Mucosa of descending colon (tissue), 3 donors: ENCODE data around the gene ARHGAP10. TPM values are rescaled to one million over a fixed set of nuclear protein-coding genes. Genes with fewer than 3 reads are reported as not detected.

Experiments used
- ATAC-seq: fragments of 200-7000 bp; cut with Tn5 transposase; one replicate; pipeline ENCODE4 v1.9.1; 2020; ENCODE audit warnings: mild to moderate bottlenecking, moderate library complexity
- DNase-seq, 3 donors: peaks; one replicate each; pipeline ENCODE4 v3.0.0-alpha.2; 2020
- H3K36me3 ChIP-seq: fragments of 200-600 bp; one replicate; pipeline ENCODE4 v1.8.0; 2021; ENCODE audit warnings: low read depth, mild to moderate bottlenecking
- H3K4me1 ChIP-seq: fragments of 200-600 bp; one replicate; pipeline ENCODE4 v1.8.0; 2021; ENCODE audit warnings: low read depth, mild to moderate bottlenecking
- H3K4me3 ChIP-seq: fragments of 200-600 bp; one replicate; pipeline ENCODE4 v1.8.0; 2021; ENCODE audit warnings: mild to moderate bottlenecking
- H3K9me3 ChIP-seq: fragments of 200-600 bp; one replicate; pipeline ENCODE4 v1.8.0; 2021; ENCODE audit warnings: mild to moderate bottlenecking
- CTCF ChIP-seq: fragments of 200-600 bp; IDR thresholded peaks from one replicate; pipeline ENCODE4 v1.8.0; 2022; ENCODE audit warnings: antibody characterized with exemption, mild to moderate bottlenecking
- intact Hi-C, 2 donors: fragments of 100-400 bp; cut with DNase I in 1 of 2; cut with micrococcal nuclease in 1 of 2; formaldehyde crosslinking; loops; one replicate each; pipeline versions ENCODE4 v1.11.0 to v1.11.1; 2022; cut with DNase I, micrococcal nuclease
- microRNA-seq: library from miRNA; unstranded; fragments of <30 nt; microRNA quantifications from one replicate; pipeline ENCODE4, GENCODE V29; 2019
- total RNA-seq, 3 donors: library from RNA; stranded (reverse); fragmentation: NEBNext Ultra II Directional in 2 of 3; extraction: Animal tissue kit (Norgen Biotek cat#: 25700) in 2 of 3; gene quantifications; one replicate each; pipeline versions ENCODE4 v1.2.1 to v1.2.4, GENCODE V29; 2021 to 2023
- donor health status: DM: no; HTN: no; CAD: no; lungs with moderate emphysema.
- donor health status: DM: no; HTN: no; CAD: no.
- donor health status: DM: no; HTN: yes; CAD: no.

Gene ARHGAP10
- total RNA-seq, 3 donors from 2014 or later: 3.0 to 66.6 (median 8.1) TPM

DNA sequence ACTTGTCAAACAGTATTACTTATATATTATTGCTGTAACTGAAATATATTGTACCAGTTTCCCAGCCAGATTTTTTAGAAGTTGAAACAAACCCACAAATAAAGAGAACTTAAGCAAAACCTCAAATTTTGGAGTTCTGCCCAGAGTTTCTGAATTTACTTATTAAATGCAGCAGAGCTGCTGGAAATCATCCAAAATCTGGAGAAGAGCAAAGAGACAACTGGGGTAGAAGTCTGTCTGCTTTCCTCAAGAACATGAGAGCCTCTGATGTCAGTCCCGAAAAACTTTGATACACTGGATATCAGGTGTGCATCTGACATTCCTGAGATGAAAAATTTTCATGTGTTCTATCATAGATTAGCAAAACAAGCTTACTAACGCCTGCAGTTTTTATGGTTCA lies 384.4 kb downstream of the ARHGAP10 start:
- no peaks in the 10 kb centered on the region for H3K4me1 ChIP-seq
- intact Hi-C loops: no loop called here
- DNase-seq: no peak
- no peak overlapping the region for H3K4me3 ChIP-seq
- ATAC-seq: no peak
- no peak for TF ChIP-seq CTCF
- H3K9me3 ChIP-seq: no peaks in the 10 kb centered on the region
- no peaks in the 10 kb centered on the region for H3K36me3 ChIP-seq

DNA sequence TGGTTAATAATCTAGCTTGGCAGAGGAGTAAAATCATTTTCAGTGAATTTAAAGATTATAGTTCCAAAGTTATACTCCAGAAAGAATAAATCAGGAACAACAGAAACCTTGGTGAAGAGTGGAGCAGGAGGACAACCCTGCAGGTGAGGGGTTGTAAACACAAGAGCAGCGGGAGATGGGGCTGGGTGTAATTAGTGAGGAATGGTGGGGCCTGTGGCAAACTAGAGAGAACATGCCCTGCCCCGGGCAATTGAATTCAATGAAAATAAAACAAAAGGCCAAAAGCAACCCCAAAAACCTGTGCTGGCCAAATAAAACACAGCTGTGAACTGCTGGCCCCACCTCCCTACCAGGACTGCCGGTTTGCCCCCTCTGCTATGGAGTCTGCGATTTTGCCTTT lies 385.1 kb downstream of the ARHGAP10 start:
- DNase-seq (no peak), ATAC-seq (no peak)
- no peaks in the 10 kb centered on the region for H3K4me1 ChIP-seq
- intact Hi-C loops: no loop called here
- H3K36me3 ChIP-seq: no peaks in the 10 kb centered on the region
- H3K4me3 ChIP-seq: no peak overlapping the region
- H3K9me3 ChIP-seq: no peaks in the 10 kb centered on the region
- no peak for TF ChIP-seq CTCF

DNA sequence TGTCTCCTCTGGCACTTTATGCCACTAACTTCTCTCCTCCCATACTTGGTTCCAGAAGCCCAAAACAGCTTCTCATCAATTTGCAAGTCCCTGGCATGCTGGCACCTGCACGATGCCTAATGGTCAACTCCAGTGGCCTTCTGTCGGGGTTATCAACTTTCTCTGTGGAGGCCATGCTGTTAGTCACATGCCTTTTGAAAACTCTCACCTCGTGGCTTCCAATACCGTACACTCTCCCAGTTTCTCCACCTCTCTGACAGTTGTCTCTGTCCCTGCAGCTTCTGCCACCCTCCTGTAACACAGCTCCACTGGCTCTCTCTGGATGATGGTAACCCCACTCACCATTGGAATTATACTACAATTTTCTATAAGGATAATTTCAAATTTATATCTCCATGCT lies 386.3 kb downstream of the ARHGAP10 start:
- no peaks in the 10 kb centered on the region for H3K4me1 ChIP-seq
- TF ChIP-seq CTCF: no peak
- DNase-seq (no peak), ATAC-seq (no peak)
- H3K36me3 ChIP-seq: no peaks in the 10 kb centered on the region
- intact Hi-C loops: no loop called here
- peaks cover 1% of the 10 kb centered on the region for H3K9me3 ChIP-seq
- H3K4me3 ChIP-seq: no peak overlapping the region

GRCh38 chr4:148118633-148119032 lies 386.7 kb downstream of the ARHGAP10 start:
- DNase-seq (no peak), ATAC-seq (no peak)
- no peak overlapping the region for H3K4me3 ChIP-seq
- intact Hi-C loops: no loop called here
- peaks cover 6% of the 10 kb centered on the region for H3K9me3 ChIP-seq
- no peaks in the 10 kb centered on the region for H3K36me3 ChIP-seq
- no peaks in the 10 kb centered on the region for H3K4me1 ChIP-seq
- TF ChIP-seq CTCF: no peak

DNA sequence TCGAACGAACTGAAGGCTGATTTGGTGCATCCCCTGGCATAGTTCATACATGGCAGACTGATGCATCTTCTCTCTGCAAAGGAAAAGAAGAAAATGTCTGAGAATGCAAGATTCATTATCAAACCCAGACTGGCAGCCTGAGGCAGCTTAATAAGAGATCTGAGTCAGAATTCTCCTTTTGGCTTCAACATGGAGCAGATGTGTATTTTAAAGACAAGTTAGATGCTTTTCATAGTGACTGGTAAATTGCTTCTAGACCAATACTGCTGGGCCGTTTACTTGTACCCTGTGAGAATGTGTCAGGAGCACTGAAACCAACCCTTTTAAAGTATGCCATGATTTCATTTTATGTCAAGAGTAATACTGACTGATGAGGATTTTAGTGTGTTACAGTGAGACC lies 388.3 kb downstream of the ARHGAP10 start:
- no peak for TF ChIP-seq CTCF
- H3K9me3 ChIP-seq: peaks cover 20% of the 10 kb centered on the region
- no peaks in the 10 kb centered on the region for H3K36me3 ChIP-seq
- H3K4me1 ChIP-seq: no peaks in the 10 kb centered on the region
- intact Hi-C loops: no loop called here
- H3K4me3 ChIP-seq: no peak overlapping the region
- no peak for ATAC-seq
- DNase-seq: no peak

Small RNAs within 50 kb of the gene (microRNA-seq; reads per million reads assigned to microRNA genes)
- gene MIR4799: not detected

Other genes starting within 250 kb of the ARHGAP10 start
- 10 to 100 TPM; 37.5 to 43.3 (median 37.7) TPM for gene TMEM184C, start 114.7 kb upstream of the ARHGAP10 start, total RNA-seq
- gene PRMT9, start 47.9 kb upstream of the ARHGAP10 start, total RNA-seq: 1 to 10 TPM; 7.1 to 7.6 (median 7.6) TPM